ENCODE measurements around the gene CLSTN3. TPM values are rescaled to one million over a fixed set of nuclear protein-coding genes. Genes with fewer than 3 reads are reported as not detected.

CLSTN3 gene
- total and polyA plus RNA-seq, 12 donors, result 3.7 to 16.8 (median 6.0) TPM

DNA sequence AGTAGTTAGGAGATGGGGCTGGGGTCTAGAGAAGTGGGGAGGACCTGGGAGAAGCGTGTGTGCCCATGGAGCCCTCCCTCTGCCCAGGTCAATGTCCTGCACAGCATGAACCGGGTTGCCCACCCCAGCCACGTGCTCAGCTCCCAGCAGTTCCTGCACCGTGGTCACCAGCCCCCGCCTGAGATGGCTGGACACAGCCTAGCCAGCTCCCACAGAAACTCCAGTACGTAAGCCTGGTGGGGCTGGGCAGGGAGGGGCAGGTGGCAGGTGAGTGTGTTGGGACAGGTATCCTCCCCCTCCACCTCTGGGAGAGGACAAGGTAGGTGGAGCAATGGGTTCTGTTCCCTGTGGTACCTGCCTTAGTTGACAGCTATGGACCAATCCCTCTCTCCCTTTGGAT lies 20.7 kb downstream of the CLSTN3 start:
- intact Hi-C loops (cut with DNase I), result no loop called here
- H3K4me3 ChIP-seq, result no peak overlapping the region
- DNase-seq (no peak), ATAC-seq (peak in 2 of 8 donors; percentile 11 to 23)
- H3K27me3 ChIP-seq, result no peaks in the 10 kb centered on the region
- TF ChIP-seq, protein P1, sequence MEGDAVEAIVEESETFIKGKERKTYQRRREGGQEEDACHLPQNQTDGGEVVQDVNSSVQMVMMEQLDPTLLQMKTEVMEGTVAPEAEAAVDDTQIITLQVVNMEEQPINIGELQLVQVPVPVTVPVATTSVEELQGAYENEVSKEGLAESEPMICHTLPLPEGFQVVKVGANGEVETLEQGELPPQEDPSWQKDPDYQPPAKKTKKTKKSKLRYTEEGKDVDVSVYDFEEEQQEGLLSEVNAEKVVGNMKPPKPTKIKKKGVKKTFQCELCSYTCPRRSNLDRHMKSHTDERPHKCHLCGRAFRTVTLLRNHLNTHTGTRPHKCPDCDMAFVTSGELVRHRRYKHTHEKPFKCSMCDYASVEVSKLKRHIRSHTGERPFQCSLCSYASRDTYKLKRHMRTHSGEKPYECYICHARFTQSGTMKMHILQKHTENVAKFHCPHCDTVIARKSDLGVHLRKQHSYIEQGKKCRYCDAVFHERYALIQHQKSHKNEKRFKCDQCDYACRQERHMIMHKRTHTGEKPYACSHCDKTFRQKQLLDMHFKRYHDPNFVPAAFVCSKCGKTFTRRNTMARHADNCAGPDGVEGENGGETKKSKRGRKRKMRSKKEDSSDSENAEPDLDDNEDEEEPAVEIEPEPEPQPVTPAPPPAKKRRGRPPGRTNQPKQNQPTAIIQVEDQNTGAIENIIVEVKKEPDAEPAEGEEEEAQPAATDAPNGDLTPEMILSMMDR (IDR thresholded peaks at IDR 0.05), result no peak
- H3K27ac ChIP-seq, result no peak overlapping the region
- H3K36me3 ChIP-seq, result peaks cover 0 to 95% (median 0%) of the 10 kb centered on the region in 9 donors
- no peaks in the 10 kb centered on the region for H3K4me1 ChIP-seq
- H3K9me3 ChIP-seq, result no peaks in the 10 kb centered on the region
- WGBS, 2 donors, result 90 to 100% methylated on average over 5 to 6 of the region's 6 CpGs

DNA sequence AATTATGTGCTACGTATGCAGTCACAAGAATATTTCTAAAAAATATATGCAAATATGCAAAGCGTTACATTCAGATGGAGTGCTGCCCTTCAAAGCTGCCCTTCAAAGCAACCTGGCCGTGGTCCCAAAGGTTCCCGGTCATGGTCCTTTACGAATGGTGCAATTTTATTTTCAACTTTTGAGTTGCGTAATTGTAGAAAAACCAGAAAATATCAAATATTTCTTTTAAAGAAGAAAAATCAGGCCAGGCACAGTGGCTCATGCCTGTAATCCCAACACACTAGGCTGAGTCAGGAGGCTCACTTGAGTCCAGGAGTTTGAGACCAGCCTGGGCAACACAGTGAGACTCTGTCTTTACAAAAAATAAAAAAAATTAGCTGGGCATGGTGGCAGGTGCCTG lies 21.4 kb downstream of the CLSTN3 start:
- H3K36me3 ChIP-seq, result peaks cover 0 to 93% (median 0%) of the 10 kb centered on the region in 9 donors
- no peak overlapping the region for H3K4me3 ChIP-seq
- 90 to 95% methylated on average over 6 of the region's 6 CpGs for WGBS, 2 donors
- H3K27ac ChIP-seq, result no peak overlapping the region
- TF ChIP-seq, protein P1 (IDR thresholded peaks at IDR 0.05), result no peak
- H3K4me1 ChIP-seq, result no peaks in the 10 kb centered on the region
- no peaks in the 10 kb centered on the region for H3K9me3 ChIP-seq
- no peaks in the 10 kb centered on the region for H3K27me3 ChIP-seq
- DNase-seq (no peak), ATAC-seq (no peak)
- intact Hi-C loops (cut with DNase I), result no loop called here

DNA sequence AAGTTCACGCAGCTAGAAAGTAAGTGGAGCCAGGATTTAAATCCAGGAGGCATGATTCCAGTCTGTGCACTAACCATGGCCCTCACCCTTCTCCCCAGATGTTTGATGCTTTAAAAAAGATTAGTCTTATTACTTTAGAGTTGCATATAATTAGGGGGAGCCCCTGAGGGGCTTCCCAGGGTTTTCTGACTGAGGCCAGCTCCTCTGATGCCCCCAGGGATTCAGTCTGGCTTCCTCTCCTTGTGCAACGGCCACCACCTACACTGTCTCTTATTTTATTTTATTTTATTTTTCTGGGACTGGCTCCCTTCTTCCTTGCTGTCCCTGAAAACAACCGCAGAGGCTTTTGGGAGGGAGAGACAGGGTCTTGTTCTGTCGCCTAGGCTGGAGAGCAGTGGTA lies 22.6 kb downstream of the CLSTN3 start:
- intact Hi-C loops (cut with DNase I), result no loop called here
- WGBS, 2 donors, result 80 to 81% methylated on average over 4 of the region's 4 CpGs
- Histone ChIP-seq H3K27ac (no peak overlapping the region), H3K36me3 (peaks cover 0 to 91% (median 0%) of the 10 kb centered on the region in 9 donors), H3K9me3 (no peaks in the 10 kb centered on the region), H3K4me1 (no peaks in the 10 kb centered on the region), H3K27me3 (no peaks in the 10 kb centered on the region), H3K4me3 (no peak overlapping the region)
- DNase-seq, result no peak
- TF ChIP-seq, protein P1 (IDR thresholded peaks at IDR 0.05), result no peak
- ATAC-seq, result no peak

DNA sequence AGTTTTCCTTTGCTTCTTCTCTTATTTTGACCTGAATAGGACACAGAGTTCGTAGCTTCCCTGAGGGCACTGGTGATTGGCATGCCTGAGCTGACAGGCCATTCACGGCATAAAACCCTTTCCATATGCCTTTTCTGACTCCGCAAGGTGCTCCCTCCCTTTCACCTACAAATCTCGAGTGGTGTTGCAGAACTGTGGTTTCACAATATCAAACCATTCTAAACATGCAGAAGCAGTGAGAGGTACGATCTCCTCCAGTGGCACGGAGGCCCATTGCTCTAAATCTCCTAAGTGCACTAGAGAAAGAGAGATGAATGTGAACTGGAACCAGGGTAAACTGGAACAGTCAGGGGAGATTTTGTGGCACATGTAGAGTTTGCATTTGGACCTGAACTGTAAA lies 23.9 kb downstream of the CLSTN3 start:
- no peaks in the 10 kb centered on the region for H3K9me3 ChIP-seq
- TF ChIP-seq, protein P1 (IDR thresholded peaks at IDR 0.05), result no peak
- no peak overlapping the region for H3K4me3 ChIP-seq
- intact Hi-C loops (cut with DNase I), result no loop called here
- H3K27me3 ChIP-seq, result no peaks in the 10 kb centered on the region
- WGBS, 2 donors, result 92 to 93% methylated on average over 6 of the region's 6 CpGs
- no peak overlapping the region for H3K27ac ChIP-seq
- DNase-seq (no peak), ATAC-seq (no peak)
- H3K36me3 ChIP-seq, result peaks cover 0 to 81% (median 0%) of the 10 kb centered on the region in 9 donors
- no peaks in the 10 kb centered on the region for H3K4me1 ChIP-seq

Measured in heart right ventricle (tissue), 16 donors.